WI38 (cell line): ENCODE results near the gene GALM.

Experiments
- H3K4me3 ChIP-seq: 2 replicates; pipeline ENCODE4 v1.5.1; 2011; ENCODE audit warnings: low read depth, mild to moderate bottlenecking, control low read depth, low read length
- CTCF ChIP-seq: IDR thresholded peaks from 2 replicates; pipeline ENCODE4 v1.5.1; 2012; ENCODE audit warnings: low read depth, mild to moderate bottlenecking, control low read depth, low read length

GALM gene

GRCh38 chr2:38723173-38723572, 57.3 kb downstream of the GALM start:
- no peak for TF ChIP-seq CTCF
- H3K4me3 ChIP-seq, result no peak overlapping the region

- H3K4me3 ChIP-seq, result no peak overlapping the region
- no peak for TF ChIP-seq CTCF
Observed at GRCh38 chr2:38727661-38728060, 61.7 kb downstream of the GALM start.

- no peak for TF ChIP-seq CTCF
- no peak overlapping the region for H3K4me3 ChIP-seq
Observed at GRCh38 chr2:38728694-38729093, 62.8 kb downstream of the GALM start.

GRCh38 chr2:38731090-38731489, 65.2 kb downstream of the GALM start:
- no peak for TF ChIP-seq CTCF
- H3K4me3 ChIP-seq, result no peak overlapping the region

- H3K4me3 ChIP-seq, result no peak overlapping the region
- no peak for TF ChIP-seq CTCF
Observed at GRCh38 chr2:38731684-38732221, 65.8 kb downstream of the GALM start.

GRCh38 chr2:38733300-38733971, 67.5 kb downstream of the GALM start:
- no peak overlapping the region for H3K4me3 ChIP-seq
- no peak for TF ChIP-seq CTCF

GRCh38 chr2:38734299-38735058, 68.6 kb downstream of the GALM start:
- no peak for TF ChIP-seq CTCF
- no peak overlapping the region for H3K4me3 ChIP-seq
